HG02970 (cell line): Measurements from ENCODE around the gene TXNIP.

Source experiments
- ATAC-seq: cut with Tn5 transposase; IDR thresholded peaks from one replicate; pipeline ENCODE4 v1.9.1; 2021; ENCODE audit warnings: mild to moderate bottlenecking, moderate library complexity, moderate number of reproducible peaks; ENCODE audit not compliant: unreplicated experiment, low FRiP score

Gene TXNIP

GRCh38 chr1:146012703-146013558, 16.6 kb upstream of the TXNIP start:
- ATAC-seq = no peak

DNA sequence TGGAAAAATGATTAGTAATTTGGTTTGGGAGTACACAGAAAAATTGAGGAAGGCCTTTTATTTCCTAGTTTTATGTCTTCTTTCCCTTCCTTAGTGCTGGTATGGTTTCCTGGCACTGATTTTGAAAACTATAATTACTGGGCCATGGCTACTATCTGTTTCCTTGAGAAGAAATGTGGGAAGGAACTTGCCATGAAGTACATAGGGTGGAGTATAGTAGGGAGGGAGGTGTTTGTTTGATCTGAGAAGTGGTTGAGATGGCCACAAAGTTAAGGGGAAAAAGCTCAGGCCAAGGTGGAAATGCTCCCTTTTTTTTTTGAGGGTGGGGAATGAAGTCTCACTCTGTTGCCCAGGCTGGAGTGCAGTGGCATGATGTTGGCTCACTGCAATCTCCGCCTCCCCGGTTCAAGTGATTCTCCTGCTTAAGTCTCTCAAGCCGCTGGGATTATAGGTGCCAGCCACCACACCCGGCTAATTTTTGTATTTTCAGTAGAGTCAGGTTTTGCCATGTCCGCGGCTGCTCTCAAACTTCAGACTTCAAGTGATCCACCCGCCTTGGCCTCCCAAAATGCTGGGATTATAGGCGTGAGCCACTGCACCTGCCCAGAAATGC, 13.9 kb upstream of the TXNIP start:
- no peak for ATAC-seq

GRCh38 chr1:146007489-146008133, 11.2 kb upstream of the TXNIP start:
- ATAC-seq = no peak

DNA sequence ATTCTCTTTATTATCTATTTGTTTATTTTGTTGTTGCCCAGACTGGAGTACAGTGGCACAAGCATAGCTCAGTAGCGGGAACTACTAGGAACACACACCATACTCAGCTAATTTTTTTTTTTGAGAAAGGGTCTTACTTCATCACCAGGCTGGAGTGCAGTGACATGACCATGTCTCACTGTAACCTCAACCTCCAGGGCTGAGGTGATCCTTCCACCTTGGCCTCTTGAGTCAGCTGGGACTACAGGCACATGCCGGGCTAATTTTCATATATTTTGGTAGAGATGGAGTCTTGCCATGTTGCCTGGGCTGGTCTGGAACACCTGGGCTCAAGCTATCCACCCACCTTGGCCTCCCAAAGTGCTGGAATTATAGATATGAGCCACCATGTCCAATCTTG, 5.3 kb upstream of the TXNIP start:
- ATAC-seq = no peak

DNA sequence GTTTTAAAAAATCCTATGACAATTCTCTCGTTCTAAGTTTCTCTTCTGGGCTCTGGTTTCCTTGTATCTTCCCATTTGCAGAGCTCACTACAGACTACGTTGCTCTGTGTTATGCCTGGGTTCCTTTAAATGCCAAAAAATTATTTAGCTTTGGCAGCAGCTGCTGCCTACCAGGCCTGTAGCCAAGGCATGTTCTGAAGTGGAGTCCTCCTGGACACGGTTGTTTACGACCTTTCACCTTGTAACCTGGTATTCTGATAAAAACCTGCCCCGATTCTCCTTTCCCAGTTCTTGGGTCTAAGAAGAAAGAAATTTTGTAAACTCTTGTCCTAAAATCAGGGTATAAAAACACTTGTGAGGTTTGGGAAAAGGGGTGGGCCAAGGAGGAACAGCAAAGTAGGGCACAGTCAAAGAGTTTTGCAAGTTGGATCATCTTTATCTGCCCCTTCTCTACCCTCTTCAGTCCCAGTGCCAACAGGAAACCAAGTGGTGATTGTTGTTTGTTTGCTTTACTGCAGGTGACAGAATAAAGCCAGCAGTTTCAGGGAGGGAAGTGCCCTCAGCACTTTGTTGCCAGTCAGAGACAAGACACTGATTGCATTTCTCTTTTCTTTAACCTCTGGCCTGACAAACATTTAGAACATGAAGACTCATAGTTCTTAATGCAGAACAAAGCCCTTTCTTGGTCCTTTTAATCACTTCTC, 3.1 kb upstream of the TXNIP start:
- no peak for ATAC-seq

GRCh38 chr1:145997718-145998023, 1.3 kb upstream of the TXNIP start:
- ATAC-seq = no peak

- no peak for ATAC-seq
Measured at GRCh38 chr1:145997016-145997717, 788 bp upstream of the TXNIP start.

GRCh38 chr1:145995964-145996432, 381 bp downstream of the TXNIP start:
- ATAC-seq = no peak

GRCh38 chr1:145995148-145995881, 1.1 kb downstream of the TXNIP start:
- ATAC-seq = no peak

DNA sequence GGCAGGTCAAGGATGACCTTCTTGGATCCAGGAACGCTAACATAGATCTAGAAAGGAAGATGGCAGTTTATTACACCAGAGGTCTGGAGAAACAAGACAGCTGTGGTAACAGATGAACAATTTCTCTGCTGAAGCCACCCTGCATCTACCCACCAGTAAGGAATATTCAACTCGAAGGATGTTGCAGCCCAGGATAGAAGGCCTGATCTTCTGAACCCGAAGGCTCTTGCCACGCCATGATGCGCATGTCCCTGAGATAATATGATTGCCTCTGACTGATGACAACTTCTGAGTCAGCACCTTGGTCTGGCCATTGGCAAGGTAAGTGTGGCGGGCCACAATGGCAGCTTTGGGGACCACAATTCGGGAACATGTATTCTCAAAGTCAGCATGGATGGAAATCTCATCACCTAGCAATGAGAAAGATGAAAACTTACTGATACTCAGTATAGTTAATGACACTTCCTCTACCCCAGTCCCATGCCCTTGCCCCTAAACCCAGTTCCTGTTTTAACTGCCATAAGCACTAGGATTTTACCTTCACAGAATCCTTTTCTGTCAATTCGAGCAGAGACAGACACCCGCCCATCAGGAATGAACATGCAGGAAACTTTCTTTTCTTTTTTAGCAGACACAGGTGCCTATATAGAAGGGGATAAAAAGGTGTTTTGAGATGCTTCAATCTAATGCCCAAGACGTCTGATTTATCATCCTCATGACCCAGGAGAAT, 1.8 kb downstream of the TXNIP start:
- ATAC-seq = no peak

GRCh38 chr1:145993618-145994390, 2.6 kb downstream of the TXNIP start:
- no peak for ATAC-seq

- ATAC-seq = no peak
Measured at GRCh38 chr1:145992958-145993617, 3.3 kb downstream of the TXNIP start.

DNA sequence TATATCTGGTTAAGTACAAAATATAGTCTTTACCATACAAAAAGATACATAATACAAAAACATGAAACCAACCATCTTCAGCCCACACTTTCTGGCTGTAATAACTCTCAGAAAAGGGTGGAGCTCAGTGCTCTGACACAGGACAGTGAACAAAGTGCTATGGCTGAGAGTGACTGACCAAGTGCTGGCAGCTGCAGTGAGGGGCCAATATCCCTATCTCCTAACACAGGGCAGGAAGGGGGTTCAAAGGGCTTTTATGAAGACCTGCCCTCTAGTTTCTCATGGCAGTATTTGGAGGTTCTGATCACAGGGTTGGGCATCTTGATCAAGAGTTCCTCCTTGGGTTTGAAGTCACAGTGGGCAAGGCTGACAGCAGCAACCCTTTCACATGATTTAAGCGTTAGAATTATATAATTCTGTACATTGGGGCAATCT, 3.9 kb downstream of the TXNIP start:
- ATAC-seq = no peak

DNA sequence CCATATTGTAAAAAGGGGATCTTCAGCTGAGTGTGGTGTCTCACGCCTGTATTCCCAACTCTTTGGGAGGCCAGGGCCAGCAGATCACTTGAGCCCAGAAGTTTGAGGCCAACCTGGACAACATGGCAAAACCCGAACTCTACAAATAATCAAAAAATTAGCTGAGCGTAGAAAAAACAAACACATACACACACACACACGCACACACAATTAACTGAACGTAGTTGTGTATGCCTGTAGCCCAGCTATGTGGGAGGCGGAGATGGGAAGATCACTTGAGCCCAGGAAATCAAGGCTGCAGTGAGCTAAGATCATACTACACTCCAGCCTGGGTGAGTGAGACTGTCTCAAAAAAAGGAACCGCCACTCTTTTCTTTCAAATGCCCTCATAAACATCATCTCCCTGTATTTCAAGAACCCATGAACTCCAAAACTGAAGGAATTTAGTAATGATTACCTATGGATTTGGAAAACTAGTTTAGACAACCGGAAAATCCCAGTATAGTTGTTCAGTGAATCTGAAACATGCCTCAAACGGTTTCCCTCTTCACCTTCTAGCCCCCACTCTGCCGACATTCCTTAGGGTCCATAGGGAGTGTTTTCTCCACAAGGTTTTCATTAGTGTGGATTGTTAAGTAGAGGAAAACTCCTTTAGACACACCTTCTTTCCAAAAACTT, 4.5 kb downstream of the TXNIP start:
- ATAC-seq = no peak

DNA sequence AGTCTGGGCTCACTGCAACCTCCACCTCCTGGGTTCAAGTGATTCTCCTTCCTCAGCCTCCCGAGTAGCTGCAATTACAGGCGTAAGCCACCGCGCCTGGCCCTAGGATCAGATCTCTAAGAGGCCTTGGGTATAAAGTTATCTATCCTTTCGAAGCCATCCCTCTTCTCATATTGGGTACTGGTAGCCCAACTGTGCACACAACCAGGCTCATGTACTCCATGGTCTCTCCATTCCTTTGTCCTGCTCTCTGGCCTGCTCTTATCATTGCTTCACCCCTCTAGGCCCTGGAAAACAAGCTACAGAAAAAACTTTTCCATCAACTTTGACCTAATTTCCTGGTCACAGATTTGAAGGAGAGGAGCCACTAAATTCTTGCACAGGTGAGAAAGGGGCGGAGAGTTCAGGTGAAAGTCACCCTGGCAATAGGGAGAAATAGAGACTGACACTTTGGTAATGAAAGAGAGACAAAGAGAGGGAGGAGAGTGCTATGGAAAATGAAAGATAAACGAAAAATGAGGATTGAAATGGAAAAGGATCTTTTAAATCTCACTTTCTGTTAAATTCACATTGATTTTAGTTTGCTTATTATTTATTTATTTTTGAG, 6.0 kb downstream of the TXNIP start:
- no peak for ATAC-seq

GRCh38 chr1:145988773-145989172, 7.6 kb downstream of the TXNIP start:
- ATAC-seq = no peak

GRCh38 chr1:145987926-145988325, 8.5 kb downstream of the TXNIP start:
- ATAC-seq = no peak
